Type B pancreatic cell (in vitro differentiated cells): Measurements from ENCODE around the gene HNRNPCL4. TPM values are rescaled to one million over a fixed set of nuclear protein-coding genes. Genes with fewer than 3 reads are reported as not detected.
"Not testable (repeated sequence)": the region's sequence is repeated elsewhere in the genome, so short reads cannot be mapped to it uniquely, and the experiment has no call there.

ENCODE experiments used
- DNase-seq: peaks from one replicate; pipeline ENCODE4 v3.0.0; 2021; ENCODE audit warnings: mixed read lengths; ENCODE audit not compliant: unreplicated experiment; ENCODE audit errors: extremely low spot score
- H3K27ac Mint-ChIP-seq: 2 replicates; pipeline ENCODE4 v1.8.0; 2021; ENCODE audit warnings: mild to moderate bottlenecking, mixed read lengths
- H3K27me3 Mint-ChIP-seq: 2 replicates; pipeline ENCODE4 v1.8.0; 2021; ENCODE audit warnings: mixed read lengths
- H3K36me3 Mint-ChIP-seq: 2 replicates; pipeline ENCODE4 v1.8.0; 2021; ENCODE audit warnings: mixed read lengths
- H3K4me1 Mint-ChIP-seq: one replicate; pipeline ENCODE4 v1.8.0; 2021; ENCODE audit warnings: mixed read lengths; ENCODE audit not compliant: unreplicated experiment
- H3K4me3 Mint-ChIP-seq: 2 replicates; pipeline ENCODE4 v1.8.0; 2021; ENCODE audit warnings: mild to moderate bottlenecking, mixed read lengths
- H3K9me3 Mint-ChIP-seq: 2 replicates; pipeline ENCODE4 v1.8.0; 2021; ENCODE audit warnings: mixed read lengths
- long read RNA-seq: library from polyadenylated mRNA; unstranded; transcript quantifications from one replicate; pipeline ENCODE4 v2.0.0, GENCODE V29; 2020
- total RNA-seq: library from RNA; stranded (reverse); gene quantifications from 2 replicates; pipeline ENCODE4 v1.2.1, GENCODE V29; 2021; ENCODE audit warnings: low replicate concordance

The HNRNPCL4 gene
- not detected in 2 replicates for total RNA-seq
- long read RNA-seq = 0 reads

GRCh38 chr1:13165531-13165930 lies at the start of gene HNRNPCL4:
Gene HNRNPCL4 (minus strand): TSS chr1:13165631. CDS start chr1:13165467, 164 bp downstream.
- not testable (repeated sequence) for H3K4me1 Mint-ChIP-seq

GRCh38 chr1:13208712-13209111 lies 43.3 kb upstream of the HNRNPCL4 start:
- H3K27me3 Mint-ChIP-seq, H3K4me3 Mint-ChIP-seq, H3K4me1 Mint-ChIP-seq, H3K27ac Mint-ChIP-seq, H3K9me3 Mint-ChIP-seq, DNase-seq, H3K36me3 Mint-ChIP-seq: not testable (repeated sequence)

More at GRCh38 chr1:13165531-13165930, at the start of gene HNRNPCL4:
- not testable (repeated sequence) for H3K9me3 Mint-ChIP-seq, H3K36me3 Mint-ChIP-seq, H3K4me3 Mint-ChIP-seq, H3K27ac Mint-ChIP-seq, H3K27me3 Mint-ChIP-seq, DNase-seq

GRCh38 chr1:13201309-13201708 lies 35.9 kb upstream of the HNRNPCL4 start, which contains the start of gene PRAMEF13:
Gene PRAMEF13 (minus strand): TSS chr1:13201409. CDS start chr1:13199589, 1,820 bp downstream.
- H3K36me3 Mint-ChIP-seq, H3K4me1 Mint-ChIP-seq, H3K9me3 Mint-ChIP-seq, H3K4me3 Mint-ChIP-seq, H3K27me3 Mint-ChIP-seq, H3K27ac Mint-ChIP-seq, DNase-seq: not testable (repeated sequence)

GRCh38 chr1:13171548-13171947 lies 6.1 kb upstream of the HNRNPCL4 start, which contains the start of gene PRAMEF9:
Gene PRAMEF9 (plus strand): TSS chr1:13171848. CDS start chr1:13175281, 3,433 bp downstream.
- DNase-seq, H3K9me3 Mint-ChIP-seq, H3K27me3 Mint-ChIP-seq, H3K27ac Mint-ChIP-seq, H3K4me1 Mint-ChIP-seq, H3K36me3 Mint-ChIP-seq, H3K4me3 Mint-ChIP-seq: not testable (repeated sequence)

GRCh38 chr1:13155909-13156308 lies 9.5 kb downstream of the HNRNPCL4 start, which contains the start of gene PRAMEF26:
Gene PRAMEF26 (minus strand): TSS chr1:13156009. CDS start chr1:13153095, 2,914 bp downstream.
- not testable (repeated sequence) for H3K9me3 Mint-ChIP-seq, H3K4me1 Mint-ChIP-seq, H3K27ac Mint-ChIP-seq, H3K27me3 Mint-ChIP-seq, DNase-seq, H3K36me3 Mint-ChIP-seq, H3K4me3 Mint-ChIP-seq

GRCh38 chr1:13116754-13117153 lies 48.7 kb downstream of the HNRNPCL4 start, which contains the start of gene HNRNPCL2:
Gene HNRNPCL2 (minus strand): TSS chr1:13116854. CDS start chr1:13116400, 454 bp downstream.
- DNase-seq, H3K27me3 Mint-ChIP-seq, H3K9me3 Mint-ChIP-seq, H3K36me3 Mint-ChIP-seq, H3K4me1 Mint-ChIP-seq, H3K27ac Mint-ChIP-seq, H3K4me3 Mint-ChIP-seq: not testable (repeated sequence)

Other genes with a start within 250 kb of the HNRNPCL4 start
- not detected in 2 replicates for gene PRAMEF7, start 249.0 kb downstream of the HNRNPCL4 start, total RNA-seq
- gene PRAMEF6, start 218.1 kb downstream of the HNRNPCL4 start, total RNA-seq = not detected in 2 replicates
- not detected in 2 replicates for gene PRAMEF27, start 109.1 kb downstream of the HNRNPCL4 start, total RNA-seq
- gene HNRNPCL3, start 104.9 kb downstream of the HNRNPCL4 start, total RNA-seq = not detected in 2 replicates
- not detected in 2 replicates for gene PRAMEF25, start 94.9 kb downstream of the HNRNPCL4 start, total RNA-seq
- gene HNRNPCL2, start 48.8 kb downstream of the HNRNPCL4 start, total RNA-seq = not detected in 2 replicates
- not detected in 2 replicates for gene PRAMEF26, start 9.6 kb downstream of the HNRNPCL4 start, total RNA-seq
- gene PRAMEF9, start 6.2 kb upstream of the HNRNPCL4 start, total RNA-seq = not detected in 2 replicates
- gene PRAMEF13, start 35.8 kb upstream of the HNRNPCL4 start, total RNA-seq = not detected in 2 replicates
- not detected in 2 replicates for gene PRAMEF18, start 60.5 kb upstream of the HNRNPCL4 start, total RNA-seq
- not detected in 2 replicates for gene PRAMEF5, start 88.6 kb upstream of the HNRNPCL4 start, total RNA-seq
- gene PRAMEF8, start 119.5 kb upstream of the HNRNPCL4 start, total RNA-seq = not detected in 2 replicates
- gene PRAMEF33, start 137.9 kb upstream of the HNRNPCL4 start, total RNA-seq = not detected in 2 replicates
- not detected in 2 replicates for gene PRAMEF15, start 149.9 kb upstream of the HNRNPCL4 start, total RNA-seq
- not detected in 2 replicates for gene PRAMEF14, start 181.5 kb upstream of the HNRNPCL4 start, total RNA-seq
- not detected in 2 replicates for gene PRAMEF19, start 206.3 kb upstream of the HNRNPCL4 start, total RNA-seq
- not detected in 2 replicates for gene PRAMEF17, start 224.0 kb upstream of the HNRNPCL4 start, total RNA-seq
- gene PRAMEF20, start 244.8 kb upstream of the HNRNPCL4 start, total RNA-seq = not detected in 2 replicates